Mucosa of descending colon (tissue), 3 donors: Measurements from ENCODE around the gene MMADHC. TPM values are rescaled to one million over a fixed set of nuclear protein-coding genes. Genes with fewer than 3 reads are reported as not detected.

ENCODE experiments used
- ATAC-seq: fragments of 200-7000 bp; cut with Tn5 transposase; one replicate; pipeline ENCODE4 v1.9.1; 2020; ENCODE audit warnings: mild to moderate bottlenecking, moderate library complexity
- DNase-seq, 3 donors: peaks; one replicate each; pipeline ENCODE4 v3.0.0-alpha.2; 2020
- H3K36me3 ChIP-seq: fragments of 200-600 bp; one replicate; pipeline ENCODE4 v1.8.0; 2021; ENCODE audit warnings: low read depth, mild to moderate bottlenecking
- H3K4me1 ChIP-seq: fragments of 200-600 bp; one replicate; pipeline ENCODE4 v1.8.0; 2021; ENCODE audit warnings: low read depth, mild to moderate bottlenecking
- H3K4me3 ChIP-seq: fragments of 200-600 bp; one replicate; pipeline ENCODE4 v1.8.0; 2021; ENCODE audit warnings: mild to moderate bottlenecking
- H3K9me3 ChIP-seq: fragments of 200-600 bp; one replicate; pipeline ENCODE4 v1.8.0; 2021; ENCODE audit warnings: mild to moderate bottlenecking
- CTCF ChIP-seq: fragments of 200-600 bp; IDR thresholded peaks from one replicate; pipeline ENCODE4 v1.8.0; 2022; ENCODE audit warnings: antibody characterized with exemption, mild to moderate bottlenecking
- intact Hi-C, 2 donors: fragments of 100-400 bp; cut with DNase I in 1 of 2; cut with micrococcal nuclease in 1 of 2; formaldehyde crosslinking; loops; one replicate each; pipeline versions ENCODE4 v1.11.0 to v1.11.1; 2022; cut with DNase I, micrococcal nuclease
- total RNA-seq, 3 donors: library from RNA; stranded (reverse); fragmentation: NEBNext Ultra II Directional in 2 of 3; extraction: Animal tissue kit (Norgen Biotek cat#: 25700) in 2 of 3; gene quantifications; one replicate each; pipeline versions ENCODE4 v1.2.1 to v1.2.4, GENCODE V29; 2021 to 2023
- donor health status: DM: no; HTN: no; CAD: no; lungs with moderate emphysema.
- donor health status: DM: no; HTN: no; CAD: no.
- donor health status: DM: no; HTN: yes; CAD: no.

MMADHC gene
- total RNA-seq, 3 donors from 2014 or later = 84.7 to 99.0 (median 88.2) TPM

DNA sequence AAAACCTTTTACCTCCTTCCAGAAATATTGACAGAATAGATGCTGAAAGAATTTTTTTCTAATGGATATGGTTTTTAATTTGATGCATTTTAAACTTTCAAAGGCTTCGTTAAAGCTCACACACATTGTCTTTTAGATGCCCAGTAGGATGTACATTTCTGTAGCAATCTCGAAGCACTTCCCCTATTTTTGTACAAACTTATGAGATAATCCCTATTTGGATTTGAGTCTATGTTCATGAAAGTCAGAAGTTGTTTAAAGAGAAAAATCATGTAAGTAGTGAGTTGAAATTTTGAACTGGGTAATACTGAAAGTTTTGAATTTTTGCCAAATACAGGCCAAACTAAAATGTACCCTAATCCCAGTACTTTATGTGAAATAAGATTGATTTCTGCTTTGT, 38.1 kb upstream of the MMADHC start:
- H3K9me3 ChIP-seq = no peaks in the 10 kb centered on the region
- no peaks in the 10 kb centered on the region for H3K4me1 ChIP-seq
- DNase-seq (no peak), ATAC-seq (no peak)
- intact Hi-C loops = no loop called here
- no peak for TF ChIP-seq CTCF
- no peaks in the 10 kb centered on the region for H3K36me3 ChIP-seq
- H3K4me3 ChIP-seq = no peak overlapping the region

DNA sequence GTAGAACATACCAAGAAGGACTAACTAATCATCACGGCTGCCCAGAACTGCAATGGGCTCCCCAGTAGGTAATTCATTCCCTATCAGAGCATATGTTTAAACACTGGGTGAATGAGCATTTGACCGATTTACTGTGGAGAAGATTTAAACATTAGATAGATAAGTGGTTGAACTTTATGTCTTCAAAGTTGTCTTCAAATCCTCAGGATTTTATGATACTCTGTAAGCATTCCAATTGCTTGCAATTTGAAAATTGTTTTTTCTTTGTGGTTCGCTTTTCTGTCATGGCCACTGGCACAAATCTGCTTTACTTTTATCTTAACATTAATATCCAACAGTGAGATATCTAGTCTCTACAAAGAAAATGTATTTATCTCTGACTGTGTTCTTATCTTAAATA, 37.7 kb upstream of the MMADHC start:
- TF ChIP-seq CTCF = no peak
- H3K4me1 ChIP-seq = no peaks in the 10 kb centered on the region
- DNase-seq = no peak
- H3K9me3 ChIP-seq = no peaks in the 10 kb centered on the region
- intact Hi-C loops = no loop called here
- no peak for ATAC-seq
- no peak overlapping the region for H3K4me3 ChIP-seq
- no peaks in the 10 kb centered on the region for H3K36me3 ChIP-seq

GRCh38 chr2:149622343-149622742, 34.8 kb upstream of the MMADHC start:
- intact Hi-C loops = no loop called here
- H3K36me3 ChIP-seq = no peaks in the 10 kb centered on the region
- H3K9me3 ChIP-seq = no peaks in the 10 kb centered on the region
- DNase-seq = no peak
- H3K4me1 ChIP-seq = no peaks in the 10 kb centered on the region
- ATAC-seq = no peak
- no peak overlapping the region for H3K4me3 ChIP-seq
- TF ChIP-seq CTCF = no peak

GRCh38 chr2:149617476-149617875, 29.9 kb upstream of the MMADHC start:
- no peaks in the 10 kb centered on the region for H3K36me3 ChIP-seq
- H3K4me3 ChIP-seq = no peak overlapping the region
- no peaks in the 10 kb centered on the region for H3K4me1 ChIP-seq
- H3K9me3 ChIP-seq = no peaks in the 10 kb centered on the region
- TF ChIP-seq CTCF = no peak
- DNase-seq = no peak
- ATAC-seq = no peak
- intact Hi-C loops = no loop called here

DNA sequence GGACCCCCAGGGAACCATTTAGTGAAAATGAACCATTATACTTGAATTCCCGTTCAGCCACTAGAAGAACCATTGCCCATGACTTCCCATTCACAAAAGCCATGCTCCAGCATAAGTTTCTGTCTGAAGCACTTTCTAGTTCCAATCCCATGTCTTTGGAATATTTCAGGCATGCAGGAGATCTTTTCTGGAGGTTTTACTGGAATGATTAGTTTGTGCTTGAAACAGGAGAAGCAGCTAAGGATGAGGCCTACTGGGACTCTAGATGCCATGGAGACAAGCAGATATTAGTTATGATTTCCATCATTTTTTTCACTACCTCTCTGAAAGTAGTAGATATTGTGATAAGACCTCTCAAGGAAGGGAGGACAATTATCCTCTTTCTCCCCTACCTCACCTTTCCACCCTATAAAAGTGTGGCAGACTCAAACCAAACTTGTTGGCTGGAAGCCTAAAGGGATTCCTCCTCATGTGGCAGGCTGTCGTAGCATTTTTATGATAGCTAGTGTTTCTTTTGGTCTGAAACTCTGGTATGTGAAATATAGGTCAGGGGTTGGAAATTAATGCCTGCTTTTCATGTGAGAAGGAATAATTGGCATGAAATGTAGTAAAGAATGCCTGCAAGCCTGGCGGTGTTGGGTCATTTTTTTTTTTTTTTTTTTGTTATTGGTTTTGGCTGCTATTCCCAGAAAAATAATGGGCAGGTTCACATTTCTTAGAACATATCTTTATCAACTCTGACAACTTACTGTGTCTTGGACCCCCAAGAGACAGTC, 29.3 kb upstream of the MMADHC start:
- DNase-seq = no peak
- Histone ChIP-seq H3K9me3 (no peaks in the 10 kb centered on the region), H3K4me1 (no peaks in the 10 kb centered on the region), H3K4me3 (no peak overlapping the region), H3K36me3 (no peaks in the 10 kb centered on the region)
- intact Hi-C loops = no loop called here
- no peak for TF ChIP-seq CTCF
- no peak for ATAC-seq
